A673 (cell line): ENCODE data around the gene DLG5. TPM values are rescaled to one million over a fixed set of nuclear protein-coding genes. Genes with fewer than 3 reads are reported as not detected.

Experiments
- BruUV-seq: library from RNA; stranded (reverse); fragments of 400-500 nt; replicated peaks from 2 replicates; lab custom pipeline; 2021; lab: Mats Ljungman, UMichigan
- CTCF ChIA-PET: fragments of 300-600 bp; sonication (Branson Sonifier 250); formaldehyde crosslinking; loops from one replicate; lab custom pipeline; 2022; ENCODE audit warnings: antibody characterized with exemption; lab: Charles Lee
- POLR2A ChIA-PET: fragments of 300-600 bp; sonication (Branson Sonifier 250); formaldehyde crosslinking; loops from one replicate; lab custom pipeline; 2022; ENCODE audit warnings: antibody characterized with exemption; ENCODE audit not compliant: low non-redundant PET; lab: Charles Lee
- DNase-seq: peaks from one replicate; pipeline ENCODE4 v3.0.0-alpha.2; 2015; ENCODE audit warnings: low spot score
- H3K27ac ChIP-seq: fragments of 200-600 bp; sonication (generic); 2 replicates; pipeline ENCODE4 v1.5.1; 2016; ENCODE audit warnings: mixed run types, low read depth, mild to moderate bottlenecking, mixed read lengths, antibody characterized with exemption, low read length; ENCODE audit not compliant: poor library complexity, severe bottlenecking
- H3K27me3 ChIP-seq: fragments of 200-600 bp; sonication (generic); replicated peaks from 2 replicates; pipeline ENCODE4 v1.6.1; 2017; ENCODE audit warnings: mixed run types, low read depth, mild to moderate bottlenecking, mixed read lengths, antibody characterized with exemption, low read length; ENCODE audit not compliant: insufficient read depth, poor library complexity
- H3K36me3 ChIP-seq: fragments of 200-600 bp; sonication (generic); 2 replicates; pipeline ENCODE4 v1.6.1; 2016; ENCODE audit warnings: mixed run types, mild to moderate bottlenecking, mixed read lengths, antibody characterized with exemption, low read length; ENCODE audit not compliant: insufficient read depth, poor library complexity, severe bottlenecking
- H3K4me1 ChIP-seq: fragments of 200-600 bp; sonication (generic); 2 replicates; pipeline ENCODE4 v1.6.1; 2017; ENCODE audit warnings: mixed run types, mild to moderate bottlenecking, mixed read lengths, antibody characterized with exemption, low read length; ENCODE audit not compliant: insufficient read depth, poor library complexity, severe bottlenecking
- H3K4me3 ChIP-seq: fragments of 200-600 bp; sonication (generic); 2 replicates; pipeline ENCODE4 v1.5.1; 2016; ENCODE audit warnings: low read depth, mixed run types, mild to moderate bottlenecking, mixed read lengths, low read length; ENCODE audit not compliant: poor library complexity, severe bottlenecking
- H3K9me3 ChIP-seq: fragments of 200-600 bp; sonication (generic); 2 replicates; pipeline ENCODE4 v1.6.1; 2016; ENCODE audit warnings: mixed run types, low read depth, mild to moderate bottlenecking, mixed read lengths, antibody characterized with exemption, low read length; ENCODE audit not compliant: poor library complexity, severe bottlenecking
- CTCF ChIP-seq: fragments of 300-800, 200-600 bp; sonication (generic); conservative IDR thresholded peaks from 2 replicates; pipeline ENCODE4 v1.5.1; 2017; ENCODE audit warnings: low read depth, mild to moderate bottlenecking, antibody characterized with exemption, low read length, moderate library complexity, mixed read lengths
- EZH2 ChIP-seq: fragments of 200-600 bp; sonication (generic); IDR thresholded peaks from 2 replicates; pipeline ENCODE4 v1.6.1; 2017; ENCODE audit warnings: borderline replicate concordance, low read depth, mild to moderate bottlenecking, mixed read lengths, antibody characterized with exemption, low read length; ENCODE audit not compliant: poor library complexity, severe bottlenecking
- intact Hi-C: fragments of 100-400 bp; cut with micrococcal nuclease; formaldehyde crosslinking; loops from one replicate; pipeline ENCODE4 v1.10.0; 2022; ENCODE audit not compliant: unreplicated experiment
- total RNA-seq: library from RNA; stranded (reverse); gene quantifications from 2 replicates; pipeline ENCODE4 v1.2.3, GENCODE V29; 2021

The DLG5 gene
- total RNA-seq, 1 experiment from 2014 or later, result 44.0 TPM

GRCh38 chr10:77805676-77806075 is 120.9 kb downstream of the DLG5 start:
- peaks cover 19% of the 10 kb centered on the region for H3K36me3 ChIP-seq
- CTCF ChIA-PET, result no interaction called here
- no TSS peak for BruUV-seq

GRCh38 chr10:77804371-77804770 is 122.2 kb downstream of the DLG5 start:
- Histone ChIP-seq H3K27ac (no peak overlapping the region), H3K9me3 (no peaks in the 10 kb centered on the region), H3K4me1 (no peaks in the 10 kb centered on the region), H3K4me3 (no peak overlapping the region), H3K36me3 (peaks cover 14% of the 10 kb centered on the region), H3K27me3 (no peaks in the 10 kb centered on the region)
- ChIA-PET CTCF (no interaction called here), POLR2A (no interaction called here)
- BruUV-seq, result no TSS peak
- TF ChIP-seq CTCF (no peak), EZH2 (no peak)
- no peak for DNase-seq
- intact Hi-C loops, result no loop called here

More at GRCh38 chr10:77805676-77806075, 120.9 kb downstream of the DLG5 start:
- no peaks in the 10 kb centered on the region for H3K4me1 ChIP-seq
- no peak for DNase-seq
- no peaks in the 10 kb centered on the region for H3K27me3 ChIP-seq
- intact Hi-C loops, result no loop called here
- POLR2A ChIA-PET, result no interaction called here
- no peak overlapping the region for H3K27ac ChIP-seq
- H3K9me3 ChIP-seq, result no peaks in the 10 kb centered on the region
- TF ChIP-seq CTCF, result no peak
- no peak overlapping the region for H3K4me3 ChIP-seq

- peak; percentile 17 for DNase-seq
- H3K36me3 ChIP-seq, result peaks cover 8% of the 10 kb centered on the region
- no TSS peak for BruUV-seq
- no peak overlapping the region for H3K4me3 ChIP-seq
- CTCF ChIA-PET, result no interaction called here
- no peak overlapping the region for H3K27ac ChIP-seq
- TF ChIP-seq CTCF (no peak), EZH2 (no peak)
- no peaks in the 10 kb centered on the region for H3K9me3 ChIP-seq
- intact Hi-C loops, result no loop called here
- no peaks in the 10 kb centered on the region for H3K4me1 ChIP-seq
- no peaks in the 10 kb centered on the region for H3K27me3 ChIP-seq
- POLR2A ChIA-PET, result no interaction called here
These were observed 124.9 kb downstream of the DLG5 start for GRCh38 chr10:77801474-77802161.
